Measurements from ENCODE around the gene PITPNM3. TPM values are rescaled to one million over a fixed set of nuclear protein-coding genes. Genes with fewer than 3 reads are reported as not detected.

Gene PITPNM3
- total RNA-seq, 1 experiment from 2014 or later: 4.2 TPM

DNA sequence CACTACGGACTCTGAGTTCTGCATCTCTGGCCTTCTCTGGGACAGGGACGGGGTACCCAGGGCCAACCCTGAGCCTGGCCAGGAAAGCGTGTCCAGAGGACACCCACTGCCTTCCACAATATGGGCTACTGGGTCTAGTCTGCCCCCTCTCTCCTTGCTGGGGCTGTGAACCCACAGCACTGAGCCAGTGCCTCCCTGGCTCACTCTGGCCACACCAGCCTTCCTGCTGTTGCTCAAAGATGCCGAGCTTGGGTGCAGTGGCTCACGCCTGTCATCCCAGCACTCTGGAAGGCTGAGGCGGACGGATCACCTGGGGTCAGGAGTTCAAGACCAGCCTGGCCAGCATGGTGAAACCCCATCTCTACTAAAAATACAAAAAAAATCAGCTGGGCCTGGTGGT is 24.8 kb downstream of the PITPNM3 start:
- no peaks in the 10 kb centered on the region for H3K9me2 ChIP-seq (ENCODE audit: insufficient read depth)
- no peaks in the 10 kb centered on the region for H3K9me3 ChIP-seq (ENCODE audit: control insufficient read depth in 1 of 2, insufficient read depth in 1 of 2, low read depth in 1 of 2, low read length in 2 of 2)
- ChIA-PET CTCF (no interaction called here), POLR2A (no interaction called here), RAD21 (ENCODE audit: low non-redundant PET in 1 of 2, low total read pairs in 2 of 2, uncharacterized antibody in 2 of 2, unreplicated experiment in 2 of 2) (no interaction called here)
- no peaks in the 10 kb centered on the region for H3K36me3 ChIP-seq (ENCODE audit: control insufficient read depth in 1 of 2, insufficient read depth in 2 of 2, low read length in 2 of 2)
- ATAC-seq: no peak
- no peak overlapping the region for H3K27ac ChIP-seq (ENCODE audit: low read depth, low read length)
- no peaks in the 10 kb centered on the region for H4K20me1 ChIP-seq (ENCODE audit: insufficient read depth)
- H2AFZ ChIP-seq (ENCODE audit: low read depth, low read length, poor library complexity, severe bottlenecking): no peak overlapping the region
- H3K27me3 ChIP-seq (ENCODE audit: insufficient read depth, low read length): no peaks in the 10 kb centered on the region
- peaks cover 0 to 11% of the 10 kb centered on the region in 2 experiments; a peak in 2 of 4 replicates for H3K4me1 ChIP-seq (ENCODE audit: control insufficient read depth in 1 of 2, insufficient read depth in 2 of 2, low read length in 2 of 2)
- intact Hi-C loops (cut with micrococcal nuclease): no loop called here
- no peak overlapping the region for H3K4me3 ChIP-seq (replicated peaks in 1 of 2; ENCODE audit: low read depth in 1 of 2, low read length in 2 of 2)
- DNase-seq (ENCODE audit: low read depth, low spot score): no peak
- H3K4me2 ChIP-seq (ENCODE audit: low read length): no peak overlapping the region
- no peak for TF ChIP-seq ZNF274 (IDR thresholded peaks at IDR 0.05; ENCODE audit: low read depth, low read length)
- TF ChIP-seq YY1 (IDR thresholded peaks at IDR 0.05; ENCODE audit: extremely low read depth, insufficient replicate concordance, low read depth, low read length): no peak
- no peak for TF ChIP-seq ELF1 (IDR thresholded peaks at IDR 0.05; ENCODE audit: borderline replicate concordance, low read depth)
- TF ChIP-seq EZH2phosphoT487 (IDR thresholded peaks at IDR 0.05; ENCODE audit: borderline replicate concordance): no peak
- TF ChIP-seq EGR1 (IDR thresholded peaks at IDR 0.05; ENCODE audit: low read depth): no peak
- TF ChIP-seq EZH2 (IDR thresholded peaks at IDR 0.05): no peak
- no peak for TF ChIP-seq SP1 (IDR thresholded peaks at IDR 0.05; ENCODE audit: low read depth)
- no peak for TF ChIP-seq POLR2AphosphoS5 (IDR thresholded peaks at IDR 0.05; ENCODE audit: low read depth, low read length)
- no peak for TF ChIP-seq FOSL1 (IDR thresholded peaks at IDR 0.05; ENCODE audit: low read depth)
- TF ChIP-seq, protein P1, sequence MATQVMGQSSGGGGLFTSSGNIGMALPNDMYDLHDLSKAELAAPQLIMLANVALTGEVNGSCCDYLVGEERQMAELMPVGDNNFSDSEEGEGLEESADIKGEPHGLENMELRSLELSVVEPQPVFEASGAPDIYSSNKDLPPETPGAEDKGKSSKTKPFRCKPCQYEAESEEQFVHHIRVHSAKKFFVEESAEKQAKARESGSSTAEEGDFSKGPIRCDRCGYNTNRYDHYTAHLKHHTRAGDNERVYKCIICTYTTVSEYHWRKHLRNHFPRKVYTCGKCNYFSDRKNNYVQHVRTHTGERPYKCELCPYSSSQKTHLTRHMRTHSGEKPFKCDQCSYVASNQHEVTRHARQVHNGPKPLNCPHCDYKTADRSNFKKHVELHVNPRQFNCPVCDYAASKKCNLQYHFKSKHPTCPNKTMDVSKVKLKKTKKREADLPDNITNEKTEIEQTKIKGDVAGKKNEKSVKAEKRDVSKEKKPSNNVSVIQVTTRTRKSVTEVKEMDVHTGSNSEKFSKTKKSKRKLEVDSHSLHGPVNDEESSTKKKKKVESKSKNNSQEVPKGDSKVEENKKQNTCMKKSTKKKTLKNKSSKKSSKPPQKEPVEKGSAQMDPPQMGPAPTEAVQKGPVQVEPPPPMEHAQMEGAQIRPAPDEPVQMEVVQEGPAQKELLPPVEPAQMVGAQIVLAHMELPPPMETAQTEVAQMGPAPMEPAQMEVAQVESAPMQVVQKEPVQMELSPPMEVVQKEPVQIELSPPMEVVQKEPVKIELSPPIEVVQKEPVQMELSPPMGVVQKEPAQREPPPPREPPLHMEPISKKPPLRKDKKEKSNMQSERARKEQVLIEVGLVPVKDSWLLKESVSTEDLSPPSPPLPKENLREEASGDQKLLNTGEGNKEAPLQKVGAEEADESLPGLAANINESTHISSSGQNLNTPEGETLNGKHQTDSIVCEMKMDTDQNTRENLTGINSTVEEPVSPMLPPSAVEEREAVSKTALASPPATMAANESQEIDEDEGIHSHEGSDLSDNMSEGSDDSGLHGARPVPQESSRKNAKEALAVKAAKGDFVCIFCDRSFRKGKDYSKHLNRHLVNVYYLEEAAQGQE (IDR thresholded peaks at IDR 0.05; ENCODE audit: low read depth): no peak
- TF ChIP-seq, protein P2, sequence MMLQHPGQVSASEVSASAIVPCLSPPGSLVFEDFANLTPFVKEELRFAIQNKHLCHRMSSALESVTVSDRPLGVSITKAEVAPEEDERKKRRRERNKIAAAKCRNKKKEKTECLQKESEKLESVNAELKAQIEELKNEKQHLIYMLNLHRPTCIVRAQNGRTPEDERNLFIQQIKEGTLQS (IDR thresholded peaks at IDR 0.05): no peak
- TF ChIP-seq CEBPB (IDR thresholded peaks at IDR 0.05; ENCODE audit: low read depth): no peak
- BruUV-seq (replicated peaks): no TSS peak
- H3K79me2 ChIP-seq (ENCODE audit: insufficient read depth, low read length): no peaks in the 10 kb centered on the region
- H3K9ac ChIP-seq (ENCODE audit: low read length): no peak overlapping the region

Data from HCT116 (cell line).